ENCODE data around the gene FOXO1.
A peak's percentile ranks its signal among the peaks of the same experiment; 100 is the strongest.

The FOXO1 gene

DNA sequence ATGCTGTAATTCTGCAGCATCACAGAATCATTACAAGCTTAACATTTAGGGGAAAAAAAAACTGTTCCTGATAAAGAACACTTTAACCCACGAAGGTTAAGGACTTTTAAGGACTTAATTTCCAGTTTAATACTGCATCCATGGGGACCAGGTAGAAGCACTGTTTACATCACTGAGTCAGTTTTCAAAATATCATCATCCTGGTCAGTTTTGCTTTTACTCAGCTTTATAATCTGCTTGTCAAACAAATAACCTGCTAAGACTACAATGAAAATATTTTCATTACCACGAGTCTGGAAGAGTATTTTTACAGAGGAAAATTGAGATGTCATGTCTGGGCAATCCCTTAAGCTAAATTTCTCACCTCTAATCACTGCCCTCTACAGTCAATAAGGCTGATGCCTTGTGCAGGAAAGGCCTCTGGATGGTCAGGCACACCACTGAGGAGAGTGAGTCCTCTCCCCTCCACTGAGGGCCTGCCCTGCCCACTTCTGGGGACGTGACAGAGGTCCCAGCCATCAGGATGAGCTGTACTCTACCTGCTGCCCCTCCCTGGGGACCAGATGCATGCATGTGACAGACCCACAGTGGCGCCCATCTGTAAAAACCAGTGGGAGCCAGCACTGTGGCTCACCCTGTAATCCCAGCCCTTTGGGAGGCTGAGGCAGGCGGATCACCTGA lies 31.0 kb downstream of the FOXO1 start:
- no peak for DNase-seq (ENCODE audit: low read depth in 2 of 2)

DNA sequence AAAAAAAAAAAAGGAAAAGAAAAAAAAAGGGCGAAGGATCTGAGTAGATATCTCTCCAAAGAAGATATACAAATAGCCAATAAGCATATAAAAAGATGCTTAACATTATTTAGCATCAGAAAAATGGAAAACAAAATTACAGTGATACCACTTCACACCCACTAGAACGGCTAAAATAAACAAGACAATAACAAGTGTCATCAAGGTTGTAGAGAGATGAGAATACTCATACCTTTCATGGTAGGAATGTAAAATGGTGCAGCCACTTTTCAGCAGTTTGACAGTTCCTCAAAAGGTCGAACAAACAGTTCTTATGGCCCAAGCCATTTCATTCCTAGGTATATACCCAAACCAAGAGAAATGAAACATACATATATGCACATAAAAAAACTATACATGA lies 33.5 kb downstream of the FOXO1 start:
- DNase-seq (ENCODE audit: low read depth in 2 of 2), result no peak

DNA sequence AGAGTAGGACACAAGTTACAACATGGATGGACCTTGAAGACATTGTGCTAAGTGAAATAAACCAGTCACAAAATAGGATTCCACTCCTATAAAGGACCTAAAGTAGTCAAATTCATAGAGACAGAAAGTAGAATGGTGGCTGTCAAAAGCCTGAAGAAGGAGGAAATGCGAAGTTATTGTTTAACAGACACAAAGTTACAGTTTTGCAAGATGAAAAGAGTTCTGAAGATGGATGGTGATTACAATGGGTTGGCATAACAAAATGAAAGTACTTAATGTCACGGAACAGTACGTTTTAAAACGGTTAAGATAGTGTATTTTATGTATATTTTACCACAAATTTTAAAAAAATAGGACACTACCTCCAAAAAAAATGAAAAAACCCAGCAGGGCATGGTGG lies 34.8 kb downstream of the FOXO1 start:
- no peak for DNase-seq (ENCODE audit: low read depth in 2 of 2)

DNA sequence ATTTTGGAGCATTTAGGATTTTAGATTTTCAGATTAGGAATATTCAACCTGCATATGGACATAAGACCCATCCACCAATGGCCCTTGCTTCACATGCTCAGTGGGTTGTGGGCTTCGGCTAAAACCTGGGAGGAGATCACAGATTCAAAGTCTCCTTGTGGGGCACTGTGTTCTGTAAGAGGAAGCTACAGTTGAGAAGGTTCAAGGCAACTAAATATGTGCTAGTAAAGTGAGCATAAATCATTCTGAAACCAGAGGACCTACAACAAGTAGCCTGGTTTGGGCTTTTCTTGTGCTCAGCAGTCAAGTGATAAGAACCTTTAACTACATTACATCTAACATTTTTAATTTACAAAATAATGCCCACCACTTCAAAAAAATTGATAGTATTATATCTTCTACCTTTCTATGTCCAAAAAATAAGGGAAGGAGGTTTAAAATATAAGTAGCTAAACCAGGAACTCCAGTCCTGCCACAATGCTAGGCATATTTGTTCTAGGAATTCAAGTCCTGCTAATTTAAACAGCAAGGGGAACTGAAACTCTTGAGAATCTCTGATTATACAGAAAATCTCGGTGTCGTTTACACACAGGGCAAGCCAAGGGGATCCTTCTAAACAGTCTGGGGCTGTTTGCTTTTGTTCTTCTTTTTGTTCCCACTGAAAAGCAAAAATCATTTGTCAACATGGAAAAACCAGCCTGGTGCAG lies 36.6 kb downstream of the FOXO1 start:
- no peak for DNase-seq (ENCODE audit: low read depth in 2 of 2)

DNA sequence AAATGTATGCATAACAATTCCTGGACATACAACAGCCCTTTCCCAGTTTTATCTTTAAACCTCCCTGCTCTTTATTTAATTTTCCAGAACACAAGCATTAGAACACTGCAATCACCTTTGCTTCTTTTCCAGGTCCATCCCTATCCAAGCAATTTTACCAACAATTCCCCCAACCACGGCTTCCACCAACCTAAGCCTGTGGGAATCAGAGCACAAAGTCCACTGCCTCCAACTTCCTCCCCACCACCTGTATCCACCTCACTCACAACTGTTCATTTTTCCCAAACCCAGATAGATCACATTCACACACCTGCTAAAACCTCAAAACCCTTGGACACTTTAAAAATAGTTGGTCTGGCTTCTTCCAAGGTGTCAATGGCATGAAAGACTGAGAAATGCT lies 39.5 kb downstream of the FOXO1 start:
- DNase-seq (ENCODE audit: low read depth in 2 of 2), result no peak

DNA sequence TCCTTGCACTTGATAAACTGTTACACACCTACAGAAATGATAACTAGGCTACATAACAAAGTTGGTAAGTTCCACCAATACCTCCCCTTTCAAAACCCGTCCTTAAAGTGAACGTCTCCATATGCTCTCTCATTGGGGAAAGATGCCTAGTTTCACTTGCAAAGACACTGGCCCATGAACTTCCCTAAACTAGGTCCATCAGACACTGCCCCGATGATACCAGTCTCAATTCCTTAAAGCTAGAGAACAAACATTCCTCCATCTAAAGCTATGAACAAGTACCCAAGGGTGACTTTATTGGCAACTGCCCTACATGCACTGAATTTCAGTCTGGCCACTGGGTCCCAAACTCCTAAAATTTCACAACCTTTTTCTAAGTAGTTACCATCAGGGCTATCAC lies 39.9 kb downstream of the FOXO1 start:
- no peak for DNase-seq (ENCODE audit: low read depth in 2 of 2)

DNA sequence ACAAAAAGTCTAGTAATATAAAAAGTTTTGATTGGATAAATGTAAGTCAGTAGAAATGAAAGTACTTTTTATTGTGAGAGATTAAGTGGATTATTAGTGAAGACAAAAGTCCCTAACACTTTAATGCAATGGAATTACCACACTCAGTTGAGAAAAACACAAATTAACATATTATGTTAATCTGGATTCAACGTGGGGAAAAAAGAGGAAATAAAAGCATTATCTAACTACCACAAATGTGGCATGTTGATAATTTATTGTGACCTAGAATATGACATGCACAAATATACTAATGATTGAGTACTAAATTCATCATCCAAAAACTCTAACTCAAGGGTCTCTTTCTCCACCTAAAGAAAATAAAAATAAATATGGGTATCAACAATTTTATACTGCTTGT lies 41.5 kb downstream of the FOXO1 start:
- DNase-seq (ENCODE audit: low read depth in 2 of 2), result no peak

DNA sequence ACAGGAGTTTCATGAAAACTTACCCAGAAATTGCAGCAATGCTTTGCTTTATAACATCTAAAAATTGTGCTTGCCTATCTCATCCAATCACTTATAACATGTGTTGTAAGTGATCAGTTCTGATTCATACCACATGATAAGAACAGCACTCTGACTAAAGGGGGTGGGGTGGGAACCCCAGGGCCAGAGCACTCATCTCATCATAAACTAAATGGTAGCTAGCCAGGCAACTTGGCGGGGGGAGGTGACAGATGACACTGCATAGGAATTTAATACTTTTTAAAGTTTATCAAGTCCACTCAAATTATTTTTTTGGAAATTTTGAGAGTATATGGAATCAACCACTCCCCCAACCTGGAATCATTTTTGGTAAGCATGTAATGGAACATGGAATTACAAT lies 42.1 kb downstream of the FOXO1 start:
- peak in 1 of 2 donors; percentile 23 for DNase-seq (ENCODE audit: low read depth in 2 of 2)

DNA sequence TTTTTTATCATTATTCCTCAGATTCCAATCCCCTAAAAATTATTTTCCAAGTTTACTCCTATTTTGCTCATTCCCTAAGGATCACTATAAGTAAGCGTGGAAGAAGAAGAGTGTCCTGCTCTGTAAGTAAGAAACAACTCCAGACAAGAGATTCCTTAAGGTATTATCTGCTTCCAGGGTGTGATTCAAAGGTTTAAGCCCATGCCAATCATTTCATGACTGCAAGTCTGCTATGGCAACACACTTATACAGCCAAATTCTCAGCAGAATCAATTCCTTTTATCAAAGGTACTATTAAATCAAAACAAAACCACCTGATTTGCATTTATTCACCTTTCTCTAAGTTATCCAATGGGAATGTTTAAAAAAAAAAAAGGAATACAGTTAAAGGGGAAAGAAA lies 43.7 kb downstream of the FOXO1 start:
- DNase-seq (ENCODE audit: low read depth in 2 of 2), result no peak

DNA sequence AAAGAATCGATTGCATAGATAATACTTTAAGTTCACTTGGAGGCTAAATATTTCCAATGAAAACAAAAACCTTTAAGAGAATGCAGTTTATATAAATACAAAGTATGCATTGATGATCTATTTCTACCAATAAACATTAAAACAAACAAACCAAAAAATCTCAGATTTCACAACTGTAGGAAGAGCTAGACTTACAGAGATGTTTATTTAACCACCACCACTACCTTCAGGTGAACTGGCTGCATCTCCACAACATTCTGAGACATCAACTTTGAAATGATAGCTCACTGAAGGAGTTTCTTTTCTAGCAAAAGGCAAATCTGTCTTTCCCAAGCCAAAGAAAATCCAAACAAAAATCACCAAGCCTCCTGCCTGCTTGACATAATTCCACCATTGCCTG lies 44.2 kb downstream of the FOXO1 start:
- DNase-seq (ENCODE audit: low read depth in 2 of 2), result no peak

DNA sequence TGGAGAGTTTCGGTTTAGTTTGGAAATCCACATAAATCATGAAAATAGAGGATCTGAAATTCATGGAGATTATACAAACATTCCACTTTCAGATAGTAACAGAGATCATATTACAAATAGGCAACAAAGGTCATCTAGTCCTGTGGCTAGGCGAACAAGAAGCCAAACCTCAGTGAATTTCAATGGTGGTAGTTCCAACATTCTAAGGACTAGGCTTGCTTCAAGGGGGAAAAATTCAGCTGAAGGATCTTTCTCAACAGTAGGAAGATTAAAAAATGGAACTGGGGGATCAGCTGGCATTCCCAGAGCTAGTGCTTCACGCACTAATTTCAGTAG lies 47.0 kb downstream of the FOXO1 start:
- DNase-seq (ENCODE audit: low read depth in 2 of 2), result no peak

DNA sequence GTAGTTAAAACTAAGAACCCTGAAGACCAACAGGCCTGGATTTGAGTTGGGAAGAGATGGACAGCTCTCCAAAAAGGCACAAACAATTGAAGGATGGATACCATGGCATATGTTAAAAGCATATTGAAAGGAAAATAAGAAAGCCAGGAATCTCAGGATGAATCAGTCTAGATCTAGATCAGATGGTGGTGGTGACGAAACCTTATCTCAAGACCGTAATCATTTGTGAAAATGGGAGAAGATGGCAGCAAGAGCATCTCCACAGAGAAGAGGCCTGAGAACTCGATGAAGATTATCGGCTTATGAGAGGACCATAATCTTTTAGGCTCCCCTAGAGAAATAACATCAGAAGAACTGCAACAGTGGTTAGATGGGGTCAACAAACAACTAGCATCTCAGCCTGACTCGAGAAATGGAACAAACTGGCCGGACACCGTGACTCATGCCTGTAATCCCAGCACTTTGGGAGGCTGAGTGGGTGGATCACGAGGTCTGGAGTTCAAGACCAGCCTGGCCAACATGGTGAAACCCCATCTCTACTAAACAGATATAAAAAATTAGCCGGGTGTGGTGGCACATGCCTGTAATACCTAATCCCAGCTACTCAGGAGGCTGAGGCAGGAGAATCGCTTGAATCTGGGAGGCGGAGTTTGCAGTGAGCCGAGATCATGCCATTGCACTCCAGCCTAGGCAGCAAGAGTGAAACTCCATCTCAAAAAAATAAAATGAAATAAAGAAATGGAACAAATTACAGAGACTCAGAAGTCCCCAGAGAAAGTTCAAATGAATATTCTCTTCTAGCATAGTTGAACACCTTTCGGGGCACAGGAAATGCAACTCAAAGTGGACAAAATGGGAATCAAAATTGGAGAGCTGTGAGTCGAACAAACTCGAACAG lies 47.6 kb downstream of the FOXO1 start:
- no peak for DNase-seq (ENCODE audit: low read depth in 2 of 2)

DNA sequence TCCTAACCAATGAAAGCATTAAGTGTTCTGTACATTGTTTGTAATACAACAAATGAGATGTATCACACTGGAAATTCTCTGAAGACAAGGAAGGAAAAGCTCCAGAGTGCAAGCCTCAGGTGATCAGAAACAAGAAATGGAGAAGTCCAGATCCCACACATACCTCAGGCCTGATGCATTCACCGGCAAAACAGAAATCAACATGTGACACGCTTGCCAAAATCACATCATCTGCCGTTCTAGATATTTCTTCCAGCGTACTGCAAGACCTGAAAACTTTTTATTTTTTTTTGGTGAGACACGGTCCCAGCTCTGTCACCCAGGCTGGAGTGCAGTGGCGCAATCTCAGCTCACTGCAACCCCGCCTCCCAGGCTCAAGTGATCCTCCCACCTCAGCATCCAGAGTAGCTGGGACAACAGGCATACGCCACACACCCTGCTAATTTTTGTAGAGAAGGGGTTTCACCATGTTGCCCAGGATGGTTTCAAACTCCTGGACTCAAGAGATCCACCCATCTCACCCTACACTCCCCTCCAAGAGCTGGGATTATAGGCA lies 48.6 kb downstream of the FOXO1 start:
- DNase-seq (ENCODE audit: low read depth in 2 of 2), result no peak

DNA sequence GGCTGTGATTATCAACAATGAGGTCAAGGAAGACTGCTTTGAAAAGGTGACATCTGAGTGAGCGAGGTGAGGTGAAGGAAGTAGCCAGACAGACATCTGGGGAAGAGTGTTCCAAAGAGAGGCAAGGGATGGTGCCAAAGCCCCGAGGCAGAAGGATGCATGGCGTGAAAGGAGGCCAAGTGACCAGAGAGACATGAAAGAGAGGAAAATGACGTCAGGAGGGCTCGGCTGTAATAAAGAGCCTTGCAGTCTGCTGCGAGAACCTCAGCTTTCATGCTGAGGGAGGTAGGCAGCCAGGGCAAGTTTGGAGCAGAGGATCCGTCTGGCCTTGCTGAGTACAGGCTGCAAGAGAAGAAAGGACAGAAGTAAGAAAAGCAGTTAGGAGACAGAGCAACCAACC lies 50.8 kb downstream of the FOXO1 start:
- DNase-seq (ENCODE audit: low read depth in 2 of 2), result no peak

DNA sequence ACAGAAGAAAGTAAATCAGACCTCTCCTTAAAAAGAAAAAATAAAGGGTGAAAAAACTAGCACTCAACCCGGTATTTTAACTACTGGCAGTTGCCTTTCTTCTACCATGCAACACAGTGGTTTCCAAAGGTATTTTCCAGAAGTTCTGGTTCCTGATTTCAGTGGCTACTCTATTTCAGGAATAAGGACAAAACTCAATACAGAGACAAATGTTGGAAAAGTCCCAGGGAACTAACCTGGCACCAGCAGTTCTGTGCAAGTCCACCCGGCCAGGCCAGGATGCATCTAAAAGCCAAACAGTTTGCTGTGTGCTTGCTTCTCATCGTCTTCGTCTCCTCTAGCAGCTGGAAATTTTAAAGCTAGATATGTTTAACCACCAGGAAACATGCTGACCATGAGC lies 52.5 kb downstream of the FOXO1 start:
- DNase-seq (ENCODE audit: low read depth in 2 of 2), result no peak

DNA sequence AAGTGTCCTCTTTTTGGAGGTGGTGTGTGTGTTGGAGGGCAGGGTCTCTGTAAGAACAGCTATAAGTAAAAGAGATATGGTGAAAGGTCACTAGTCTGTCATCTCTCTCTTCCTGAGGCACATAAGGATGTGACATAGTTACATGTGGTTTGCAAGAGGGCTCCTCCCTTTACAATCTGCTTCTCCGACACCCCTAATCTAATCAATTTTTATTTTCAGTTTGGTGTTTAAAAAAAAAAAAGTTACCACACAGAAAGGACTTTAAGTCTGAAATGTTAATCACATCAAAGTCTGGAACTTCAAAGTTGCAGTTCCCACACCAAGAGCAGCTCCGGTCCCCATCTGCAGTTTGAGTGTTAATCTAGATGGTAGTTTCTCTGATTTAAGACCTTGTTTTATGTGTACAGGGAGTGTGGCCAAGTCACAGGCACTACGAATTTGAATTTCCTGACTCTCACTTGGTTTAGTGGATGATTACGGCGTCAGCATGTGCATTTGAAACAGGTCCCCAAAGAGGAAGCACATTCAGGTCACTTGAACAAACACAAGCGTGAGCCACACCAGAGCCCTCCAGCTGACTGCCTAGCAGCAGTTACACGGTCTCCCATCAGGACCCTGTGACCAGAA lies 53.1 kb downstream of the FOXO1 start:
- DNase-seq (ENCODE audit: low read depth in 2 of 2), result no peak

DNA sequence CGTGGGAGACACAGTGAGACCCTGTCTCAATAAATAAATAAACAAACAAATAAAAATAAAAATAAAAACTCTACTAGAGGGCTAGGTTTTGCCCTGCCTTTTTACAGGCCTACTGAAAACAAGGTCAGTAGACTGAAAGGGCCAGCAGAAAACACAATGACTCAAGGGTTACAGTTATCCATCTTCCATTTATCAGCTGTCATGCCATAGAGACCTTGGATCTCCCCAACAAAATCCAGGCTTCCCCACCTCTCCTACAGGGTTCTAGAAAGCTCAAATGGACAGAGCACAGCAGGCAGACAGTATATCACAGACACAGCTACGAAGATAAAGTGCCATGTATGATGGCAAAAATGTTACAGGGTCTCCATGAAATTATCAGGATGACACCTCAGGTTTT lies 54.4 kb downstream of the FOXO1 start:
- no peak for DNase-seq (ENCODE audit: low read depth in 2 of 2)

DNA sequence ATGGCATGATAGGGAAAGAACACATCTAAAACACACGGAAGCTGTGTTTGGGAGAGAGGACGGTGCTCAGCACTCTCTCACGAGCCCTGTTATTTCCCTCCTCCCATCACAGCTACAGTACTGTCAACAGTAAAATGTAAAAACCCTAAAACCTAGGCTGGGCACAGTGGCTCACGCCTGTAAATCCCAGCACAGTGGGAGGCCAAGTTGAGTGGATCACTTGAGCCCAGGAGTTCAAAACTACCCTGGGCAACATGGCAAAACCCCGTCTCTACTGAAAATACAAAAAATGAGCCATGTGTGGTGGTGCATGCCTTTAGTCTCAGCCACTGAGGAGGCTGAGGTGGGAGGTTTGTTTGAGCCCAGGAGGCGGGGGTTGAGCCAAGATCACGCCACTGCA lies 54.8 kb downstream of the FOXO1 start:
- no peak for DNase-seq (ENCODE audit: low read depth in 2 of 2)

DNA sequence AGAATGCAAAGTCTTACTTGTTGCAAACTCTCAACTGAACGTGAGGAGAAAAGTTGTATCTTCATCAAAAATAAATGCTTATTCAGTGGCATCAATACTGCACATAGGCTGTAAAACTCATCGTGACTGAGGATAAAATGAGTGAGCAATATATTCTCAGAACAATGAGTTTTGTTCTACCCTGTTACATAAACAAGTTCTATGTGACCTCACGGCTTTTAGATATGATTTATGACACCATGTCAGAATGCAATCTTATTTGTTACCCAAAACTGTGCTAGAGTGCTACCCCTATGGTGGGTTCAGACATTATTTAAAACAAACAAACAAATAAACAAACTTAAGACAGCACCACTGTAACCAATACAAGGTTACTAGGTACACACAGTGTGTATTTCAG lies 55.4 kb downstream of the FOXO1 start:
- no peak for DNase-seq (ENCODE audit: low read depth in 2 of 2)

DNA sequence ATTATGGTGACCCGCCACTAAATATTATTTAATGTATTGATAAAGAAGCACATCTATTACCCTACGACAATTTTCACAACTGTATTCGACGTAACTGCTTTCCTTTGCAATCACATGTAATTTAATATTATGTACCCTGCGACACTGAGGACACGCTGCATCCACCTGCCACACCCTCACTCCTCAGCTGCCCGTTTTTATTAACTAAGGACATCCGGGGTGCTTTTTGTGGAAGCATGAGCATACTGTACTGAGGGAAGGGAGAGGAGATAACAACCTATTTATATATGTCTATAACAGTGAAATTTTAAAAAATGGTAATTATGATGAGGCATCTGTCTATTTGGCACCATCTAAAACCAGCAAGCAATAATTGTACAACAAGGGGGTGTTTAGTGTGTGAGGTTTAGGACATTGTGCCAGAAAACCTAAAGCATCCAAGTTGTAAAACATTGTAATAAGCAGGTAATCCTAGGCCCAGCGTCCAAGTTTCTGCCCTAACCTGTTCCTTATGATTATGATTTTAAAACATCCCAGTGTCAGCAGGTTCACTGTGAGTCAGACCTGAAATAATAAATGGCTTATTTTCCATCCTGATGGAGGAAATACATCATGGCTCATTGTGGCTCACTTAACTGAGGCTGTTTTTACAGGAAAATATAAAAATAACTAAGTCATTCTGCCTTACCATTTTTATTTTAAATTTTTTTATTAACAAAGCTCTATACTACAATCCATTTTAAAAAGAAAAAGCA lies 56.3 kb downstream of the FOXO1 start:
- DNase-seq (ENCODE audit: low read depth in 2 of 2), result no peak

DNA sequence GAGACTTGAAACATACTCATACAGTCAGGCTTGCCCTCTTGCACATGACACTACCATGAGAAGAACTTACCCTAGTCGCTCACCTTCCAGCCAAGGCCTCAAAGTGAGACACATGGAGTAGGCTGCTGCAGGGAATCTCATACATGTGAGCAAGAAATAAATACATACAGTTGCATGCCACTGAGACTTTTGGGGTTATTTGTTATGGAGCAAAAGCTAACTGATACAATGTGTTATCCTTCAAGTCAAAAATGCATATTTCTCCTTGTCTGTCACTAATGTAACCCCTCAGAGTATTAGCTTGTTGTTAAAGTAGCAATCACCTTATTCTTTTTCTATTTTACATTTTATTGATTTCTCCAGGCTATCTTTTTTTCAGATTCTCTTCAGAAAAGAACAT lies 58.1 kb downstream of the FOXO1 start:
- DNase-seq (ENCODE audit: low read depth in 2 of 2), result no peak
